Skeletal muscle satellite cell (primary cell): ENCODE measurements around the gene DARS2. TPM values are rescaled to one million over a fixed set of nuclear protein-coding genes. Genes with fewer than 3 reads are reported as not detected.
"Not testable (repeated sequence)": the region's sequence is repeated elsewhere in the genome, so short reads cannot be mapped to it uniquely, and the experiment has no call there.

Source experiments
- H3K27me3 ChIP-seq: 2 replicates; pipeline ENCODE4 v1.7.0; 2013; ENCODE audit warnings: low read length; ENCODE audit not compliant: control insufficient read depth, insufficient read depth
- H3K36me3 ChIP-seq: 2 replicates; pipeline ENCODE4 v1.7.0; 2013; ENCODE audit warnings: mild to moderate bottlenecking, control low read depth, low read length; ENCODE audit not compliant: insufficient read depth
- H3K4me1 ChIP-seq: 2 replicates; pipeline ENCODE4 v1.7.0; 2013; ENCODE audit warnings: low read length; ENCODE audit not compliant: control insufficient read depth, insufficient read depth
- H3K4me2 ChIP-seq: 2 replicates; pipeline ENCODE4 v1.7.0; 2013; ENCODE audit warnings: mild to moderate bottlenecking, low read length
- H3K4me3 ChIP-seq: 2 replicates; pipeline ENCODE4 v1.7.0; 2013; ENCODE audit warnings: low read length
- H3K9ac ChIP-seq: 2 replicates; pipeline ENCODE4 v1.7.0; 2013; ENCODE audit warnings: mild to moderate bottlenecking, low read depth, low read length, moderate library complexity
- H3K9me3 ChIP-seq: replicated peaks from 2 replicates; pipeline ENCODE4 v1.7.0; 2013; ENCODE audit warnings: mild to moderate bottlenecking, control low read depth, low read length
- total RNA-seq: library from RNA; depleted of rRNA; stranded (reverse); fragments of >200 nt; gene quantifications from 2 replicates; pipeline ENCODE4 v1.2.3, GENCODE V29; 2012; rRNA removed

DARS2 gene
- total RNA-seq, result 21.5 and 24.9 TPM in 2 replicates

GRCh38 chr1:173824315-173825081, at the start of gene DARS2, which contains the start of gene CENPL:
Gene DARS2, plus strand, starts transcription at chr1:173824673. Its CDS starts 557 bp downstream, at chr1:173825230.
Gene CENPL, minus strand, starts transcription at chr1:173824883. Its CDS starts 13,584 bp downstream, at chr1:173811299.
- Histone ChIP-seq H3K36me3 (peaks cover 10% of the 10 kb centered on the region), H3K4me1 (peaks cover 20% of the 10 kb centered on the region), H3K4me3 (peak within 1 kb of the TSS; percentile 87), H3K9me3 (no peaks in the 10 kb centered on the region), H3K9ac (peak within 1 kb of the TSS; percentile 94), H3K27me3 (no peaks in the 10 kb centered on the region), H3K4me2 (peak within 1 kb of the TSS; percentile 86)

GRCh38 chr1:173775578-173776226, 48.8 kb upstream of the DARS2 start:
- H3K36me3 ChIP-seq, result peaks cover 29% of the 10 kb centered on the region
- no peaks in the 10 kb centered on the region for H3K27me3 ChIP-seq
- H3K4me1 ChIP-seq, result no peaks in the 10 kb centered on the region
- H3K9ac ChIP-seq, result no peak overlapping the region
- H3K4me2 ChIP-seq, result no peak overlapping the region
- H3K4me3 ChIP-seq, result no peak overlapping the region
- H3K9me3 ChIP-seq, result no peaks in the 10 kb centered on the region

GRCh38 chr1:173779936-173780335, 44.5 kb upstream of the DARS2 start:
- no peak overlapping the region for H3K4me2 ChIP-seq
- no peak overlapping the region for H3K9ac ChIP-seq
- H3K4me3 ChIP-seq, result no peak overlapping the region
- peaks cover 45% of the 10 kb centered on the region for H3K36me3 ChIP-seq
- no peaks in the 10 kb centered on the region for H3K4me1 ChIP-seq
- no peaks in the 10 kb centered on the region for H3K9me3 ChIP-seq
- H3K27me3 ChIP-seq, result no peaks in the 10 kb centered on the region

- Histone ChIP-seq H3K27me3 (no peaks in the 10 kb centered on the region), H3K4me2 (no peak overlapping the region), H3K4me3 (no peak overlapping the region), H3K36me3 (peaks cover 39% of the 10 kb centered on the region), H3K9ac (no peak overlapping the region), H3K9me3 (no peaks in the 10 kb centered on the region), H3K4me1 (no peaks in the 10 kb centered on the region)
Observed at GRCh38 chr1:173784997-173785396, 39.5 kb upstream of the DARS2 start.

GRCh38 chr1:173789841-173790240, 34.6 kb upstream of the DARS2 start:
- H3K27me3 ChIP-seq, result no peaks in the 10 kb centered on the region
- H3K9ac ChIP-seq, result no peak overlapping the region
- no peak overlapping the region for H3K4me2 ChIP-seq
- no peaks in the 10 kb centered on the region for H3K4me1 ChIP-seq
- no peaks in the 10 kb centered on the region for H3K9me3 ChIP-seq
- no peak overlapping the region for H3K4me3 ChIP-seq
- peaks cover 17% of the 10 kb centered on the region for H3K36me3 ChIP-seq

- Histone ChIP-seq H3K4me2 (no peak overlapping the region), H3K9me3 (no peaks in the 10 kb centered on the region), H3K4me1 (peaks cover 8% of the 10 kb centered on the region), H3K27me3 (no peaks in the 10 kb centered on the region), H3K9ac (no peak overlapping the region), H3K36me3 (peaks cover 10% of the 10 kb centered on the region), H3K4me3 (no peak overlapping the region)
Observed at GRCh38 chr1:173798078-173798477, 26.4 kb upstream of the DARS2 start.

GRCh38 chr1:173799995-173800394, 24.5 kb upstream of the DARS2 start:
- peaks cover 12% of the 10 kb centered on the region for H3K36me3 ChIP-seq
- H3K4me3 ChIP-seq, H3K9ac ChIP-seq, H3K9me3 ChIP-seq, H3K4me2 ChIP-seq, H3K27me3 ChIP-seq, H3K4me1 ChIP-seq: not testable (repeated sequence)

GRCh38 chr1:173802961-173803360, 21.5 kb upstream of the DARS2 start:
- no peaks in the 10 kb centered on the region for H3K9me3 ChIP-seq
- no peak overlapping the region for H3K9ac ChIP-seq
- no peak overlapping the region for H3K4me3 ChIP-seq
- no peak overlapping the region for H3K4me2 ChIP-seq
- no peaks in the 10 kb centered on the region for H3K27me3 ChIP-seq
- H3K4me1 ChIP-seq, result peaks cover 7% of the 10 kb centered on the region
- peaks cover 20% of the 10 kb centered on the region for H3K36me3 ChIP-seq

GRCh38 chr1:173813654-173814053, 10.8 kb upstream of the DARS2 start:
- H3K36me3 ChIP-seq, H3K4me3 ChIP-seq, H3K4me1 ChIP-seq, H3K4me2 ChIP-seq, H3K9ac ChIP-seq, H3K9me3 ChIP-seq, H3K27me3 ChIP-seq: not testable (repeated sequence)

- H3K4me1 ChIP-seq, result peaks cover 16% of the 10 kb centered on the region
- H3K9ac ChIP-seq, result no peak overlapping the region
- H3K36me3 ChIP-seq, result peaks cover 18% of the 10 kb centered on the region
- no peaks in the 10 kb centered on the region for H3K27me3 ChIP-seq
- no peaks in the 10 kb centered on the region for H3K9me3 ChIP-seq
- H3K4me2 ChIP-seq, result no peak overlapping the region
- no peak overlapping the region for H3K4me3 ChIP-seq
Observed at GRCh38 chr1:173818459-173818858, 6.0 kb upstream of the DARS2 start.

- H3K9me3 ChIP-seq, result no peaks in the 10 kb centered on the region
- H3K4me3 ChIP-seq, result no peak overlapping the region
- H3K9ac ChIP-seq, result no peak overlapping the region
- peaks cover 16% of the 10 kb centered on the region for H3K4me1 ChIP-seq
- H3K27me3 ChIP-seq, result no peaks in the 10 kb centered on the region
- peaks cover 18% of the 10 kb centered on the region for H3K36me3 ChIP-seq
- peak overlapping the region; percentile 25 for H3K4me2 ChIP-seq
Observed at GRCh38 chr1:173821680-173822079, 2.8 kb upstream of the DARS2 start.
